NCI-H524 treated with DMSO at 0.1 percent for 48 hours (cell line): ENCODE measurements around the gene BLVRB.
A peak's percentile ranks its signal among the peaks of the same experiment; 100 is the strongest.
"Not testable (repeated sequence)": the region's sequence is repeated elsewhere in the genome, so short reads cannot be mapped to it uniquely, and the experiment has no call there.

Experiments used
- DNase-seq: peaks from one replicate; lab custom pipeline; 2025; lab: John Stamatoyannopoulos, UW

Gene BLVRB

GRCh38 chr19:40449506-40449905, 16.0 kb downstream of the BLVRB start:
- no peak for DNase-seq

DNA sequence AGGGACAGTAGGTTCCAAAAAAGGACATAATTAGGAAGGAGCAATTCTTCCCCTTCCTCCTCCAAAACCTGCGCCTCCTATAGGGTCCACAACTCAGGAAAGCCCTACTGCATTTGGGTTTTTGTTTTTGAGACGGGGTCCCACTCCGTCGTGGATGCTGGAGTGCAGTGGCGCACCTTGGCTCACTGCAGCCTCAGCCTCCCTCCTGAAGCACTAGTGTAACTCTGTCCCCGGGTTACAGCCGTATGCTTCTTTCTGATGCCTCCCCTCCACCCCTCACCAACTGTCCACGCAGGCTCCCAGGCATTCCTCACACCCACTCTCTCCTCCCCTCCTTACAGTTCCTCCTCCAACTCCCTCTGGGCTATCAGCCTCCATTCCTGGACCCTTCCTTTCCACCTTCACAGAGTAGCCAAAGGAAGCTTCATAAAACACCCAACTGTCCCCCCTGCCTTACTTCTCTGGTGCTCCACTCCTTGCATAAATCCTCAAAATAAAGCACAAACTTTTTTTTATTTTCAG, 19.2 kb downstream of the BLVRB start:
- no peak for DNase-seq

GRCh38 chr19:40445780-40446262, 19.7 kb downstream of the BLVRB start:
- no peak for DNase-seq

GRCh38 chr19:40444825-40445312, 20.7 kb downstream of the BLVRB start:
- peak; percentile 90 for DNase-seq

GRCh38 chr19:40444000-40444824, 21.3 kb downstream of the BLVRB start, which contains the start of gene SERTAD3:
Gene SERTAD3, minus strand, starts transcription at chr19:40444335. Its CDS starts 2,255 bp downstream, at chr19:40442080.
- DNase-seq = peak; percentile 66

- peak; percentile 98 for DNase-seq
Observed at GRCh38 chr19:40443131-40443999, 22.2 kb downstream of the BLVRB start.

DNA sequence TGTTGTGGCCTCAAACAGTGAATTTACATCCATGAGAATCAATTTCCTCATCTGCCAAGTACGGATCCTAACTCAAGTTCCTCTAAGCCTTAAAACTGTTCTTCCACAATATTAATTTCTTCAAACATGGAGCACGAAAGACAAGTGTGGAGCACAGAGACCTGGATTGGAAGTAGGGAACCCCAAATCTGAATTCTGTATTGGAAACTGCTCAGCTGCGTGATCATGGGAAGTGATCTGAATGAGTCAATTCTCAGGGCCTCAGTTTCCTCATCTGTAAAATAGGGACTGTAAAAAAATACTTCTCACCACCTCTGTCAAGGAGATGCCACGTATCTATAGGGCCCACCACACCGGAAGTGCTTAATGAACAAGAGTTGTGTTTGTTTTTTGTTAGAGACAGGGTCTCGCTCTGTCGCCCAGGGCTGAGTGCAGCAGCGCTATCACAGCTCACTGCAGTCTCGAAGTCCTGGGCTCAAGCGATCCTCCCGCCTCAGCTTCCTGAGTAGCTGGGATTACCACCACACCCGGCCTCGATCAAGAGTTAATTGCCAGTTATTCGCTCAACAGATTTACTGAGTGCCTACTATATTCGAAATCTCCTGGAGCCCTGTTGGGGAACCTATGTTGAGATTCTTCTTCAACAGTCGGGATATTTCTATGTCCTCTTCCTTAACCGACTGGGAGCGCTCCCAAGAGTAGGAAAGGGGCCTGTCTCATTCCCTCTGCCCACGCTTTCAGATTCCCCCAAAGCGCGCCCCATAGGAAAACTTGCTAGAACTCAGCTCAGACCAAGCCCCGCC, 23.0 kb downstream of the BLVRB start:
- no peak for DNase-seq

DNA sequence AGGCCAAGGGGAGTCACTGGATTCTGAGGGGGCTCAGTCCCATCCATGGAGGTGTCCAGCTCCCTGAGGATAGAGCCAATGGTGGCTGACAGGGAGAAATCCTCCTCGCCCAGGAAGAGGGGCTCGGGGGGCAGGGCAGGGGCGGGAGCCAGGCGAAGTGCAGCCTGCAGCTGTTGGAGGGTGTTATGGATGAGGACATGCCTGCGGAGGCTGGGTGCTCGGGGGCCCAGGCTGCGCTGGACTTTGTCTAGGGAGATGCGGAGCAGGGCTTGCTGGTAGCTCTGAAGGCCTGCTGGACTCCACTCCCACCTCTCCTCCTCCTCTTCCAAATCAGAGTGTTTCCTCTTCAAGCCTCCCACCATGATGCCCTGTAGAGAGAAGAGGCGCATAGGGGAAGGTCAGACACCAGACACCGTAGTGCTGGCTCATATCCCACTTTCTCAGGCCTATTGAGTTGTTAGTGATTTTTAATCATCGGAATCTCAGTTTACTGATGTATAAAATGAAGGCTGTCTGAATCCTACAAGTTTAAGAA, 23.8 kb downstream of the BLVRB start:
- DNase-seq = no peak

- no peak for DNase-seq
Observed at GRCh38 chr19:40438284-40438683, 27.3 kb downstream of the BLVRB start.

- no peak for DNase-seq
Observed at GRCh38 chr19:40433391-40434216, 31.9 kb downstream of the BLVRB start.

DNA sequence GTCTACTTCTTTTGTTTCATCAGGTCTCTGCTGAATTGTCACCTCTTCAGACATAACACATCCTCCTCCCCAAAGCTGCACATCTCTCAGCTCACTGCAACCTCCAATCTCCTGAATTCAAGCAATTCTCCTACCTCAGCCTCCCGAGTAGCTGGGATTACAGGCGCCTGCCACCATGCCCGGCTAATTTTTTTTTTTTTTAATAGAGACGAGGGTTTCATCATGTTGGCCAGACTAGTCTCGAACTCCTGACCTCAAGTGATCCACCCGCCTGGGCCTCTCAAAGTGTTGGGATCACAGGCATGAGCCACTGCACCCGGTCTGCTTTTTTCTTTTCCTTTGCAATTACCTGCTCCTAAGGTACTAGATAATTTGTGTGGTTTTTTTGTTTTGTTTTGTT, 32.8 kb downstream of the BLVRB start:
- not testable (repeated sequence) for DNase-seq

- no peak for DNase-seq
Observed at GRCh38 chr19:40431698-40432097, 33.8 kb downstream of the BLVRB start.

GRCh38 chr19:40430242-40430641, 35.3 kb downstream of the BLVRB start:
- not testable (repeated sequence) for DNase-seq

- not testable (repeated sequence) for DNase-seq
Observed at GRCh38 chr19:40428197-40428596, 37.3 kb downstream of the BLVRB start.

DNA sequence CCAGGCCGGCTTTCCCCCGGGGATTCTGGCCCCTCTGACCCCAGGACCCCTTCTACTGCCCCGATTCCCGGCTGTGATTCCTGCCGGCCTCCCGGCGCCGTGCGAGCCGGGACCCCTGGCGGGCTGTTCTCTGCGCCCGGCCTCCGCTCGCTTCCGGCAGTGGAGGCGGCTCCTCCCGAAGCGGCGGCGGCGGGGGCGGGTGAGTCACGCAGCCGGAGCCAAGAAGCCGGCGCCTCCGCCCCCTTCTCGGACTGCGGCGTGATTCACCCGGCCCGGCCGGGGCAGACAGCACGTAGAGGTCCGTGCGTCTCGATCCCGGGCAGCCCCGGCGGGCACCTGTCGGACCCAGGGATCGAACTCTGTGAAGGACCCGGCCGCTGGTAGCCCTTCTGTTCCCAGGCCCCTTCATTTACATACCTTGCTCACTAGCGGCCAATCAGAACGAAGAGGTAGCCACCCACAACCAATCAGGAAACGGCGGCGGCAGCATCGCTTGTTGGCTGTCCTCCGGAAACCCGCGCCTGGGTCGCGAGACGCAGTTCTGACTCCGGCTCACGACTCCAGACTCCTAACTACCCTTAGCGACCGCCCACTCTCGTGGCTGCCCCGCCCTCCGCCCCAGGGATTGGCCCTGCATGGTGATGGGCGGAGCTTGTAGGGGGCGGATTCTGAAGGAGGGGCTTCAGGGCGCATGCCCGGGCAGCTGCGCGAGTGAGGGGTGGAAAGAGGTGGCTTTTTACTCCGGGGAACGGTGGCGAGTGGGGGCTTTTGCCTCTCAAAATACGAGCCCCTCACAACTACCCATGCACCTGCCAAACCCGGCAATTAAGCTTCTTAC, 39.9 kb downstream of the BLVRB start, which contains the start of gene SERTAD1:
TSS of gene SERTAD1 (minus strand) at position 543 of the 838 bp plus-strand sequence. CDS start 2,446 bp downstream, outside the sequence.
- DNase-seq = peak; percentile 98

DNA sequence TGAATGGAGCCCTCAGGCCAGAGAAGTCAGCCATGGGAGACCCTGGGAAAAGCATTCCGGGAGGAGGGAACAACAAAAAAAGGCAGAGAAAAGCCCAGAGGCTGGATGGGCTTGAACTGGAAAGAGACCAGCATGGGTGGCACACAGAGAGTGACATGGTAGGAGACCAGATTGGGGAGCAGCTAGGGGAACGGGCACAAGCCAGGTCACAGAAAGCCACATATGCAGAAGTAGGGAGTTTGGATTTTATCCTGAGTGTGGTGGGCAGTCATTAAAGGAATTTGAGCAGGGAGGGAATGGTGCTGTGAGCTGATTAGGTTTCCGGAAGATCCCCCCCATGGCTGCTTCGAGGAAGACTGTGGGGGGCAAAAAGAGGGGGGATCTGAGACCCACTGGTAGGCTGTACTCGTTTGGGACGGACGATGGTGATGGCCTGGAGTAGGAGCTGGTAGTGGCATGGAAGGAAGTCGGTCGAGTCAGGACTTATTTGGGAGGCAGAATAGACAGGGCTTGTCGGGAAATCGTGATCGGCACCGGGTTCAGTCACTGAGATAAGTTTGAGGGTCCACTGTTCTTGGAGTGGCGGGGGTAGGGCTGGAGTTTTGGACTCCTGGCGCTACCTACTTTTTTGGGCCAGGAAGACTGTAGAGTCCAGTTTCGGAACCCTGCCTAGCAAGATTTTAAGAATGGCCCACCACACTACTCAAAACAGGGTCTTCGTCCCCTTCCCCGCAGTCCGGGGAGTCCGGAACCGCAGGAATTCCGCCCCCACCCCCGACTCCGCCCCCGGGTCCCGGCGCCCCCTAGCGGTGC, 40.7 kb downstream of the BLVRB start:
- no peak for DNase-seq

- no peak for DNase-seq
Observed at GRCh38 chr19:40423938-40424337, 41.6 kb downstream of the BLVRB start.
